NCI-H146 (cell line): ENCODE measurements around the gene DAZAP1.
"Not testable (repeated sequence)": the region's sequence is repeated elsewhere in the genome, so short reads cannot be mapped to it uniquely, and the experiment has no call there.

Experiments
- DNase-seq: peaks from one replicate; lab custom pipeline; 2025; lab: John Stamatoyannopoulos, UW

The DAZAP1 gene

DNA sequence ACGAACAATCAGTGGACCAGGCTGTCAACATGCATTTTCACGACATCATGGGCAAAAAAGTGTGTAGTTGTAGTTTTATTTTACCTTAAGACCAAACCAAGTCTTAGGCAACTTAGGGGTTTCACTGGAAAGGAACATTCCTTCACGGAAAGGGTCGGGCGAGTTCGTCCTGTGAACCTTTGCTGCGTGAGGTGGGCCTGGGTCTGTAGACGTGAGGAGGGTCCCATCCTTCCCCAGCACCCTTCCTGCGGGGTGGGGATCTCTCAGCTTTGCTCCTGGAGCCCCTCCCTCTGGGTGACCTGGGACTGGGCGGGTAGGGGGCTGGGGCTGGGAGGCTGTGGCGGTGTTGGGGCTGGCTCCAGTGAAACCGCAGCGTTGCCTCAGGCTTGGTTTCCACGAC, 18.5 kb downstream of the DAZAP1 start:
- DNase-seq, result no peak

DNA sequence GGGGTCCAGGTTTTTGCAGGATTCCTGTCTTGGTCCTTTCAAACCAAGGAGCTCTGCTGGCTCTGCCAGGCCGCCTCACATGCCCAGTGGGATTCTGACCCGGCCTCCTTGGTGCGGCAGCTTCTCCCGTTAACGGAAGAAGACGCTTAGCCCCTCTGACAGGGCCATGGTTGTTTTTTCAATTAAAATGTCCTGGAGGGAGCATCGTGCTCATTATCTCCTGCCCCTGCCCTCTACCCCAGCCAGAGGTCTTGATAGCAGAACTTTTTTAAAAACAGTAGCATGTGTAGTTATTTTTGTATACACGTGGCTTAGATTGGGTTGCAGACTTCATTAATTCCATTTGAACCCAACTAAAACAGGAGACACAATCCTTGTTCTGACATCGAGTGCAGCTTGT, 19.4 kb downstream of the DAZAP1 start:
- no peak for DNase-seq

DNA sequence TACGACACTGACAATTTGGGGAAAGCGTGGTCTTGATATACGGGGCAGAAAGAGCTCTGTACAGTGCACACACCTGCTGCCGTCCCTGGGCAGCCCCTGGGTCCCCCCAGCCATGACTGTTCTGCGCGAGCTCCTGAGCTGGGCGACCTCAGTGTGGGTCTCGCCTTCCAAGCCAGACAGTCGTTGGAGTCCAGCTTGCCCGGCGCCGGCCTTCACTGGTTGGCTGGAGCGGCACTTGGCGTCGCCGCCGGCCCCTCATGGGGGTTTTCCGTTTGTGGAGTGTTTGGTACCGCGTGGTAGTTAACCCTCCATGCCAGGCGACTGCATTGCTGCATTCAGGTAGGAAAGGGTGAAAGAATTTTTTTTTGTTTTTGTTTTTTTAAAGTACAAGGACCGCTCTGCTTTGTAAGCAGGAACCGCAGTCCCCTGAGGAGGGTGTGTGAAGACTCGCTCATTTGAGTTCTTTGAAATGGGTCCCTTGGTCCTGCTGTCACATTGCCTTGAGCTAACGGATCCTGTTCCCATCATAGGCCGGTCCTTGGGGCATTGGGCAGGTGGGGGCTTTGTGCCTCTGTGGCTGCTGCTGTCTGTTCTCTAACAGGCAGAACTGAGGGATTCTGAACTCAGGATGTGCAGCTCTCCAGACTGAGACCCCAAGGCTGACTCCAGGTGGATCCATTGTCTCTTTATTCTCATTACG, 20.0 kb downstream of the DAZAP1 start:
- DNase-seq, result no peak

DNA sequence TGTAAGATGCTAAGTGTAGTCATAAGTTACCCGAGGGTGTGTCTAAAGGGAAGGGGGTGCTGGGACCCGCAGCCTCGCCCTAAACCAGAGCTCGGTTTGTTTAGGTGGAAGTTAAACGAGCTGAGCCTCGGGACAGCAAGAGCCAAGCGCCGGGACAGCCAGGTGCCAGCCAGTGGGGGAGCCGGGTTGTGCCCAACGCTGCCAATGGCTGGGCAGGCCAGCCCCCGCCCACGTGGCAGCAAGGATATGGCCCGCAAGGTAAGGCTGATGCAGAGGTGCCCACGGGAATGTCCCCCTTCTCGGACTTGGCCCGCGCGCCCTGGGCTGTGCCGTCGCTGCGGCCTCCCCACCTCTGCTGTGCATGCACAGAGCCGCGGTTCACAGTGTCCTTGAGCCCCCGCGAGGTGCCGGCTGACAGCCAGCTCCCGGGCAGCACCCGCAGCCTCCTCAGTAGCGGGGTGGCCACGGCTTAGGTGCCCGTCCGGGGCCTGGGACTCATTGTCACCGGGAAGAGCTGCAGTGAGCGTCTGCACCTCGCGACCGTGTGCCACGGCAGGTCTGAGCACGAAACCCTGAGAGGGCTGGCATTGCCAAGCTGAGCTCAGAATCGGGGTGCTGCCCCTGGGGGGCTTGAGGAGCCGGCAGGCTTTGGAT, 21.5 kb downstream of the DAZAP1 start:
- DNase-seq, result no peak

DNA sequence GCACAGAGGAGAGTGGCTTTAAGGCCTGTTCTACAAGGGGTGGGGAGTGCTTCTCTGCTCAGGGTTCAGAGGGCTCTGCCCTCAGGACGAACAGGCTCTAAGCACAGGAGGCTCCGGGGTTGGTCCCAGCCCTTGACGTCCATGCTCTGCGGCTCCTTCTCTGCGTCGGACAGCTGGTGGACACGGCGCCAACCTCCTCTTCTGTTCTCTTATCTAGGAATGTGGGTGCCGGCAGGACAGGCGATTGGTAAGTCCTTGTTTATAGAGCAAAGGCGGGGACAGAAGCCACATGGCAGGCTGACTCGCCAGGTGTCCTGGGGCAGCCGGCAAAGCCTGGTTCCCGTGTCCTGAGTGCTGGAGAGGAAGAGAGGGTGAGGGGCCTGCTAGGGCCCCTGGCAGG, 22.4 kb downstream of the DAZAP1 start:
- DNase-seq, result no peak

DNA sequence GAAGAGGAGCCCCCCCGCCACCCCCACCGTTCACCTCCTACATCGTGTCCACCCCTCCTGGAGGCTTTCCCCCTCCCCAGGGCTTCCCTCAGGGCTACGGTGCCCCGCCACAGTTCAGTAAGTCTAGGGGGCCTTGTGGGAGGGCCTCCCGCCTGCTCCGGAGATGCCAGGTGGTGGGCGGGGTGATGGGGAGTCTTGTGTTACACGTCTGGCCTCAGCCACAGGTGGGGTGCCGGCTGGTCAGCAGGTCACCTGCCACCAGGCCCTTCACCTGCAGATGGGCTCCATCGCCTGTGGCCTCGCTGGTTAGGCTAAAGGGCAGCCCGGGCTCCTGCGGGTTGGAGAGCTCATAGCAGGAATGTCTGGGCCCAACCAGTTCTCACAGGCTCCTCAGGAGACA, 22.9 kb downstream of the DAZAP1 start:
- DNase-seq, result no peak

DNA sequence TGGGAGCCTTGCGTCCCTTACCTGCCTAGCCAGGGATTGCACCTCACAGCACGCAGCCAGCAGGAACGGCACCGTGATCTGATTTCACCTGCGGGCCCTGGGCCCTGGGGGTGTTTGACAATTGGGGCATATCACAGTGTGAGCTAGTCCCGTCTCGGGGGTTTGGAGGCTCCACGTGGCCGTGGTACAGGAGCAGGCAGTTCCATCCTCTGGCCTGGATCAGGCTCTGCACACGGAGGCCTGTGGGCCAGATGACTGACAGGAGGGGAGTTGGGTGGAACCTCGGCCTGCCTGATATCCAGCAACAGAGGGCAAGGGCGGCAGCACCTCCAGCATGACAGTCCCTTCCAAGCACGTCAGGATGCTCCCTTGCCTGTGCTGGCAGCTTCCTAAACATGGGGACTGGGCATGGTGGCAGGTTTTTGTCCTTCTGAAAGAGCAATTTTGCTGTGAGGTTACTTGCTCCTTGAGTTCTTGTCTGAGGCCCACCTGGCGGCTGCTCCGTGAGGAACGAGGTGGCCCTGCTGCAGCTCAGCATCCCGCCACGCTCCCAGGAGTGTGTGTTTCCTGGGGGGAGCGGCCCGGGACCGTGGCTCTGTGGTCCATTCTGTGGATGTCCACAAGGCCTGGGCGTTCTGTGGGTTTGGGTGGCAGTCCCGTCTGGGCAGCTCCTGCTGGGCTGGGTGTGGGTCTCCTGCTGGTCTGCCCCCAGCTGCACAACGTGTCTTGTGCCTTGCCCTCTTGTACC, 24.5 kb downstream of the DAZAP1 start:
- no peak for DNase-seq

DNA sequence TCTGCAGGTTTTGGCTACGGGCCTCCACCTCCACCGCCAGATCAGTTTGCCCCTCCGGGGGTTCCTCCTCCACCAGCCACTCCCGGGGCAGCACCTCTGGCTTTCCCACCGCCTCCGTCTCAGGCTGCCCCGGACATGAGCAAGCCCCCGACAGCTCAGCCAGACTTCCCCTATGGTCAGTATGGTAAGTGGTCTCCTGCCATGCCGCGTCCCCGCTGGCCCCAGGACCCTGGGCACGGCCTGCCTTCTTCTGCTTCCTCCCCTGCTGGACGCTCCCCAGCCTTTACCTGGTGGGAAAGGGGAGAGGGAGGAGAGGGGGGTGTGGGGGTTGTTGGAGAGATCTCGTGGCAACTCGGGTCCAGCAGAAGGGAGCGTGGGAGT, 25.1 kb downstream of the DAZAP1 start:
- no peak for DNase-seq

DNA sequence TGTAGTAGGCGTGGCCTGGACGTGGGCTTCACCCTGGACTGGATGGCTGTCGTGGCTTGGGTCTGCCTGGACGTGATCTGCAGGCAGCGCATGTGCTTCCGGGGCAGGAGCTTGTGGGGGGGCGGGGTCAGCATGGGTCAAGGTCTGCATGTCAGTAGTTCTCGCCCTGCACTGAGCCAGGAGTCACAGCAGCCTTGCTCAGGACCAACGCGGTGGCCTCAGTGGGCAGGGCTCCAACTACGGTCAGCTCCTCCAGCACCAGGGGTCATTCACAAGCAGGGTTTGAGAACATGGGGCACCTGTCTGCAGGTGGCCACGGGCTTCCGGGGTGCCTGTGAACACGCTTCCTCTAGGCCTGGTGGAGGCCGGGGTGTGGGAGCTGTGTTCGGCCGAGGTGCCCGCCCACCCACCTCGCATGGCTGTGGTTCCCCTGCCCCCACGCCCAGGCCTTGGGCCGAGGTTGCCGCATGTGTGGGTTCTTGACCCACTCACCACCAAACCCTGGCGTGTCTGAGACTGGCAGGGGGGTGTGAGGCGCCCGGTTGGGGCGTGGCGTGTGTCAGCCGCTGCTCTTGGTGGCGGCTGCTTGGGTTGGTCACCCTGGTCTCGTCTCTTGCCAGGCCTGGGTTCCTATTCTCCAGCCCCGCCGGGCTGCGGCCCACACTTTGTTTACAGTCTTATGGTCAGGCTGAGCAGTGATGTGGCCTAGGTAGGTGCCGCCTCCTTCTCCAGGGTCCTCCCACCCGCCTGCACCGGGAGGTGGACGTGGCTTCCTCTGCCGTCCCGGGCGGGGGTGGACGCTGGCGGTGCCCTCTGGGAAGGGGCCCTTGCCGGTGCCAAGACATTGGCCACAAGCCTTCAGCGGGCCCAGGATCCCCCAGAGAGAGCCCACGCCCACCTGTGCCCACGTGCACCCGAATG, 26.0 kb downstream of the DAZAP1 start:
- no peak for DNase-seq

DNA sequence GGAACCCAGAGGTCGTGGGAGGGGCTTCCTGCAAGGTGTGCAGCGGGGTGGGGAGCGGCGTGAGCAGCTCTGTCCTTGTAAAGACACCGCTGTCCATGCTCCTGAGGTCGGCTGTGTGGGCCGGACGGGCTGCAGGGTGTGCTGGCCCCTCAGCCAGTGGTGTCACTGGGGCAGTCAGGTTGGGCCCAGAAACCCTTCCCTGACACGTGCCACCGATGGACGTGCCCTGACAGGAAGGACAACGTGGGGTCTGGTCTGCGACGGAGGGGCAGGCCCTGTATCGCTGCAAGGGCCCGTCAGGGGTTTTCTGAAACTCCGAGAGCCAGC, 26.6 kb downstream of the DAZAP1 start:
- no peak for DNase-seq

DNA sequence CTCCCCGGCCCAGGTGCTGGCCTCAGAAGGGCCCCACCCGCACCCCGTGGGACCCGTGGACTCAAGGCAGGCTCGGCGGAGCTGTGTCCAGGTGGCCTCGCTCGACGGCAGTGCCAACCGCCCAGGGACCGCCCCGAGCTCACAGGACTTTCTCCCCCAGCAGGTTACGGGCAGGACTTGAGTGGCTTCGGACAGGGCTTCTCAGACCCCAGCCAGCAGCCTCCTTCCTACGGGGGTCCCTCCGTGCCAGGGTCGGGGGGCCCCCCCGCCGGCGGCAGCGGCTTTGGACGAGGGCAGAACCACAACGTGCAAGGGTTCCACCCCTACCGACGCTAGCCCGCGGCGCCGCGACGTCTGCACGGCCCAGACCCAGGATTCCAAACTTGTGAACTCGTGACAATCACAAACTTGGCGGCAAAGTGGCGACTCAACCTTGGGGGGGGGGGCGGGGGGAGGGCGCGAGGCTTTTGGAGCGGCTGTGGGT, 27.2 kb downstream of the DAZAP1 start:
- DNase-seq, result no peak

DNA sequence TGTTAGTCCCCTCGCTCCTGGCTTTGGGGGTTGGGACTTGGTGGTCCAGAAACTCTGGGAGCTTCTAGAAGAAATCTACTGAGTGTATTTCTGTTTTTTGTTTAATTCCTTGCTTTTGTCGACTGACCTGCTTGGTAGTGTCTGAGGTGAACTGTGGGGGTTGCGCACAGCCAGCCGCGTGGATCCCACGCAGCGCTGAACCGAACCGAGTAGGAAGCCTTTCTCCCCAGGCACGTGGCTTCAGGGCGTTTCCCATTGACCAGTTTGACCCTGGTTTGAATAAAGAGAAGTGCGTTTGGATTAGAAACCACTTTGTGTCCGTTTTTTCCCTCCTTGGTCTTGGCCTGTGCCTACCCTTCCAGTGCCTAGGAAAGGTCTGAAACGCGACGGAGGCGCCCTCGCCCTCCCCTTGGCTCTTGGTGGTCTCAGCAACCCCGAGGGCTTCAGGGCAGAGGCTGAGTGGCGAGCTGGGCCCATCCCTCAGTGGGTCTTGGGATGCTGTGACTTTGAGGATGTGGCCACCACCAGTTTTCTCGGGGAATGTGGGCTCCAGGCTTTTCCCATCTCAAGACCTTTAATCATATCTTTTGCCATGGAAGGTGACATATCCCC, 28.1 kb downstream of the DAZAP1 start:
- no peak for DNase-seq

DNA sequence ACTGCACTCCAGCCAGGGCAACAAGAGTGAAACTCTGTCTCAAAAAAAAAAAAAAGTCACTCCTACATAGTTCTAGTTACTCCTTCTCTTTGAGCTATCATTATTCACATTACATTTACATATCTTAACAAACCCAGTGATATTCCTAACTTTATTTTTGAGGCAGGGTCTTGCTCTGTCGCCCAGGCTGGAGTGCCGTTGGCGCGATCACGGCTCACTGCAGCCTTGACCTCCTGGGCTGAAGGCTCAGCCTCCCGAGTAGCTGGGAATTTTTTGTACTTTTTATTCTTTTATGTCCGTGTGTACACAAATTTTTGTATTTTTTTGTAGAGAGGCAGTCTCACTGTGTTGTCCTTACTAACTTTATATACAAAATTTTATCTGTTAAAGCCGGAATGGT, 30.2 kb downstream of the DAZAP1 start:
- no peak for DNase-seq

DNA sequence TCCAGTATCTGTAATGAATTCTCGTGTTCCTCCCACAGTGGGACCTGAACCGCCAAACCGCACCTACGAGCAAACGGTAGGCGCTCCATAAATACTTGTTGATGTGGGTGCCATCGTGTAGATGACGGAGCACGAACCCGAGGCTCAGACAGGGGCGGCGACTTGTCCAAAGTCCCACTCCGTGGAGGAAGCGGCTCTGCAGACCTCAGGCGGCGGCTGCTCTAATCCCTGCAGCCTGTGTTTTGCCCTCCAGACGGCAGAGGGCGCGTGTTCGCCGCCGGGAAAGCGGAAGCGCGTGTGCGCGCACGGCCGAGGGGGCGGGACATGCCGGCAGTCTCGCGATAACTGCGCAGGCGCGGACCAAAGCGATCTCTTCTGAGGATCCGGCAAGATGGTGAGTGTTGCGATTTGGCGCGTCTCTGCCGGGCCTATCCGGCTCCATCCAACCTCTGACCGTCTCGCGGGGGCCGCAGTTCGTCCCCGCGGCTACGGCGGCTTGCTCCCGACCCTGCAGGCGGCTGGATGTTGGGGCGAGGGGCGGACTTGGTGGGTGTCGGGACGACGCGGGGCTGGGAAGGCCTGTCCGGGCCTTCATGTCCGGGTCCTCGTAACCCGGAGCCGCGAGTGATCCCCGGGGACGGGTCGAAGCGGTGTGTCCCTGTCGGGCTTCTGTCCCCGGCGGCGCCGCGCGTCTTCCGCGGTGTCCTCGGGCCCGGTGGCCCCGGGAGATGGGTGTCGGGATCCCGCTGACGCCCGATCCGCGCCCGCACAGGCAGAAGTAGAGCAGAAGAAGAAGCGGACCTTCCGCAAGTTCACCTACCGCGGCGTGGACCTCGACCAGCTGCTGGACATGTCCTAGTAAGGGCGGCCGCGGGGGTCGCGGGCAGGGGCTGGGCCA, 30.9 kb downstream of the DAZAP1 start, which contains the start of gene RPS15:
Gene RPS15 (plus strand): TSS at position 362 of the 898 bp plus-strand sequence. CDS start 30 bp downstream, at position 392.
- DNase-seq, result peak; percentile 86

DNA sequence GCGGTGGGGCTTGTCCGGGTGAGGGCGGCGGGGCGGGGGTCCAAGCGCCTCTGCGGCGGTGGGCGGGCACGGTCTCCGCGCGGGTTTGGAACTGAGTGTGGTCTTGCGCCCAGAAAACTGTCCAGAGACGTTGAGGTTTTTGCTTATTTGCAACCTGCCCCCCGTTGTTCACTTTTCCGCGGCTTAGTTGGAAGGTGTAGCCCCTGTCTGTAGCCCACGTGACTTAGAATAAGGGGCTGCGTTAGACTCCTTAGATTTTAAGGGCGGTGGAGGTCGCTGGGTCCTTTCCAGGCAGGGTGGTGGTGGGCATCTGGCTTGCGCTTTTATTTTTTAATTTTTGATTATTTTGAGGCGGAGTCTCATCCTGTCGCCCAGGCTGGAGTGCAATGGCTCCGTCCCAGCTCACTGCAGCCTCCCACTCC, 31.6 kb downstream of the DAZAP1 start:
- DNase-seq, result no peak

DNA sequence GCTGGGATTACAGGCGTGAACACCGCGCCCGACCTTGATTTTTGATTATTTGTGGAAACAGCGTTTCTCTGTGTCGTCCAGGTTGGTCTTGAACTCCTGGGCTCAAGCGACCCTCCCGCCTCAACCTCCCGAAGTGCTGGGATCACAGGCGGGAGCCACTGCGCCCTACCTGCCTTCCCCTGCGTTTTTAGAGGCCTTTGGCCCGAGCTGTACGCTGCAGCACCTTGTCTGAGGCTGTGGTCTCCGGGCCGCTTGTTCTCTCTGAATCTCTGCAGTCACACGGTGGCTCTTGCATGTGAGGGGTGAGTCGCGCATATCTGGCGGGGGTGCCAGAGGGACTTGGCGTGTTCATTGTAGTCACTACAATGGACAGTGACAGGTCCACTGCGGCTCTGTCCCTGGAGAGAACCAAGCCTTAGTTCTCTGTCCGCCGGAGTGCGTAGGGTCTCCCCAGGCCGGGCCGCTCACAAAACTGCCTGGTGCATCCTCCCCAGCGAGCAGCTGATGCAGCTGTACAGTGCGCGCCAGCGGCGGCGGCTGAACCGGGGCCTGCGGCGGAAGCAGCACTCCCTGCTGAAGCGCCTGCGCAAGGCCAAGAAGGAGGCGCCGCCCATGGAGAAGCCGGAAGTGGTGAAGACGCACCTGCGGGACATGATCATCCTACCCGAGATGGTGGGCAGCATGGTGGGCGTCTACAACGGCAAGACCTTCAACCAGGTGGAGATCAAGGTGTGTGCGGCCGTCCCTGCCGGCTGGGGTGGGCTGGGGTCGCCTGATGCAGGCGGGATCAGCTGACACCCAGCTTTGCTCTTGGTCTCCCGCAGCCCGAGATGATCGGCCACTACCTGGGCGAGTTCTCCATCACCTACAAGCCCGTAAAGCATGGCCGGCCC, 32.4 kb downstream of the DAZAP1 start:
- DNase-seq, result not testable (repeated sequence)

DNA sequence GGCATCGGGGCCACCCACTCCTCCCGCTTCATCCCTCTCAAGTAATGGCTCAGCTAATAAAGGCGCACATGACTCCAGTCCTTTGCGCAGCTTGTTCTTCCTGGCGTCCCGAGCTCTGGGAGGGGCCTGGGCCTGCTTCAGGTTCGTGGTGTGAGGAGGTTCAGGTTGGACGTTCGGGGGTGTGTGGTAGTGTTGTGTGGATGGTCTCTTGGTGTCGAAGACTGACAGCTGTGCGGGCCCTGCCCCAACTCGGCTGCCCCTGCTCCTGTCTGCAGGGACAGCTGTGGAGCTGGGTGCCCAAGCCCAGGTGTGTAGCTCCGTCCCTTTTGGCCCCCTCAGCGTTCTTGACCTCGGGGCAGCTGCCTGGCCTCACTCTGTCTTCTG, 33.0 kb downstream of the DAZAP1 start:
- DNase-seq, result no peak

DNA sequence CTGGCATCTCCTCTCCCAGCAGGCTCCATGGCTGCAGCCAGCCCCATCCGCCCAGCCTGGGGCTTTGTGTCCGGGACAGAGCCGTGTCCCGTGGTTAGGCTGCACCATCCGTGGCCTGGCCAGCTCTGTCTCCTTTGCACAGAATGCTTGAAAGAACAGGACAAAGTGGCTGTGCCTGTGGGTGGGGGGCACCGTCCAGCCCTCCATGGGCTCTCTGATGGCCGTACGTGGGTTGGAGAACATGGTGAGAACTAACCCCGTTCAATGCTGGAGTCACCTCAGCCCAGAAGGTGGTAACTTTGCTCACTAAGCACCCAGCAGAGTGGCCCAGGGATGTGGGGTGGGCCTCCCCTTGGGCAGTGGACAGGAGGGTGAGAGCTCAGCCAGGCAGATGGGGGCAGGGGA, 33.6 kb downstream of the DAZAP1 start:
- DNase-seq, result no peak

DNA sequence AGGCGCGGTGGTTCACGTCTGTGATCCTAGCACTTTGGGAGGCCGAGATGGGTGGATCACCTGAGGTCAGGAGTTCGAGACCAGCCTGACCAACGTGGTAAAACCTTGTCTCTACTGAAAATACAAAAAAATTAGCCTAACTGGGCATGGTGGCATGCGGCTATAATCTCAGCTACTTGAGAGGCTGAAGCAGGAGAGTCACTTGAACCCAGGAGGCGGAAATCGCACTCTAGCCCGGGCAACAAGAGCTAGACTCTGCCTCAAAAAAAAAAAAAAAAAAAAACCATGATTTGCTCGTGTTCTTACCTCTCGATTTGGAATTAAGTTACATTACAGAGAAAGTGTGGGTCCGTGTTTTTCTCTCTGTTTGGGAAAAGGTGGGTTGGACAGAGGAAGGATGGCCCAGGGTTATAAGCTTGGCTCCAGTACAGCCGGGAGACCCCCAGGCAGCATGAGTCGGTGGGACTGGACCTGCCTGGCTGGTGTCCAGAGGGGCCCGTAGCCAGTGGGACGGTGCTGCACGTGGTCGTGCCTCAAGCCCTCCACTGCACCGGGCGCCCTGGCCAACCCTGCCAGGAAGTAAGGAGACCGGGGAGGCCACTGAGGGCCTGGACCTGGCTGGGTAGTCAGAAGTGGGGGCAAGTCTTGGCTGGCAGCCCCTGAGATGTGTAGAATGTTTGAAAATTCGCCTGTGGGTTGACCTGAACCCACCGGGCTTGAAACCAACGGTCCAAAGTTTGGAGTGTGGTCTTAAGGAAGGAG, 34.5 kb downstream of the DAZAP1 start:
- no peak for DNase-seq
